ENCODE data around the gene SETD1A.

The SETD1A gene

GRCh38 chr16:30921748-30922419 is 35.7 kb upstream of the SETD1A start:
- DNase-seq (ENCODE audit: insufficient read length, low spot score) (peak; percentile 43), FAIRE-seq (no peak)
- TF ChIP-seq CTCF (IDR thresholded peaks at IDR 0.05; ENCODE audit: insufficient read depth, missing control alignments) = peak; percentile 92

GRCh38 chr16:30922420-30922959 is 35.1 kb upstream of the SETD1A start:
- FAIRE-seq (peak; percentile 82), DNase-seq (ENCODE audit: insufficient read length, low spot score) (peak; percentile 44)
- no peak for TF ChIP-seq CTCF (IDR thresholded peaks at IDR 0.05; ENCODE audit: insufficient read depth, missing control alignments)

- TF ChIP-seq CTCF (IDR thresholded peaks at IDR 0.05; ENCODE audit: insufficient read depth, missing control alignments) = no peak
- DNase-seq (ENCODE audit: insufficient read length, low spot score) (peak; percentile 58), FAIRE-seq (no peak)
Observed at GRCh38 chr16:30922960-30923535, 34.5 kb upstream of the SETD1A start.

GRCh38 chr16:30923554-30924075 is 33.9 kb upstream of the SETD1A start, which contains the start of gene FBXL19:
Gene FBXL19, plus strand, starts transcription at chr16:30923572. Its CDS starts 2,183 bp downstream, at chr16:30925755.
- FAIRE-seq = no peak

GRCh38 chr16:30924076-30924912 is 33.3 kb upstream of the SETD1A start:
- no peak for TF ChIP-seq CTCF (IDR thresholded peaks at IDR 0.05; ENCODE audit: insufficient read depth, missing control alignments)
- FAIRE-seq = no peak
- no peak for DNase-seq (ENCODE audit: insufficient read length, low spot score)

More at GRCh38 chr16:30923554-30924075, 33.9 kb upstream of the SETD1A start, which contains the start of gene FBXL19:
- no peak for DNase-seq (ENCODE audit: insufficient read length, low spot score)
- TF ChIP-seq CTCF (IDR thresholded peaks at IDR 0.05; ENCODE audit: insufficient read depth, missing control alignments) = no peak

GRCh38 chr16:30924913-30925631 is 32.5 kb upstream of the SETD1A start:
- no peak for FAIRE-seq
- TF ChIP-seq CTCF (IDR thresholded peaks at IDR 0.05; ENCODE audit: insufficient read depth, missing control alignments) = no peak
- no peak for DNase-seq (ENCODE audit: insufficient read length, low spot score)
